H1 (cell line): ENCODE data around the gene SOCS7. TPM values are rescaled to one million over a fixed set of nuclear protein-coding genes. Genes with fewer than 3 reads are reported as not detected.
A peak's percentile ranks its signal among the peaks of the same experiment; 100 is the strongest.

ENCODE experiments used
- CTCF ChIA-PET: fragments of 300-600 bp; sonication (Branson Sonifier 250); formaldehyde crosslinking; loops from one replicate; lab custom pipeline; 2021; ENCODE audit not compliant: partially characterized antibody; lab: Charles Lee
- POLR2A ChIA-PET: fragments of 300-600 bp; sonication (Branson Sonifier 250); formaldehyde crosslinking; loops from one replicate; lab custom pipeline; 2021; ENCODE audit warnings: inconsistent platforms; ENCODE audit not compliant: partially characterized antibody; lab: Charles Lee
- DNase-seq, 2 experiments: peaks; one replicate each; pipeline versions ENCODE4 v3.0.0 to v3.0.0-alpha.2; 2010 to 2022; ENCODE audit warnings: low spot score in 2 of 2, low read depth in 1 of 2, mixed read lengths in 1 of 2
- FAIRE-seq: peaks from 2 replicates; lab custom pipeline; 2011; peaks lifted over from hg19 to GRCh38; lab: Jason Lieb, UNC
- H2AFZ ChIP-seq: 2 replicates; pipeline ENCODE4 v1.8.1; 2012; ENCODE audit warnings: low read length, inconsistent platforms
- H2AK5ac ChIP-seq: 2 replicates; pipeline ENCODE4 v1.6.1; 2013; ENCODE audit warnings: low read depth, low read length
- H2BK120ac ChIP-seq: replicated peaks from 2 replicates; pipeline ENCODE3; 2013; ENCODE audit warnings: low read depth, low read length, inconsistent platforms
- H2BK12ac ChIP-seq: 2 replicates; pipeline ENCODE4 v1.6.1; 2013; ENCODE audit warnings: low read depth, low read length
- H2BK15ac ChIP-seq: 2 replicates; pipeline ENCODE4 v1.6.1; 2013; ENCODE audit warnings: low read length
- H2BK20ac ChIP-seq: 2 replicates; pipeline ENCODE4 v1.6.1; 2013; ENCODE audit warnings: low read length
- H2BK5ac ChIP-seq: 2 replicates; pipeline ENCODE4 v1.6.1; 2013; ENCODE audit warnings: low read depth, low read length
- H3K14ac ChIP-seq: 2 replicates; pipeline ENCODE4 v1.6.1; 2013; ENCODE audit warnings: inconsistent platforms; ENCODE audit not compliant: insufficient read length
- H3K18ac ChIP-seq: 2 replicates; pipeline ENCODE4 v1.6.1; 2013; ENCODE audit warnings: low read length; ENCODE audit errors: extremely low read depth
- H3K23ac ChIP-seq: 2 replicates; pipeline ENCODE4 v1.6.1; 2013; ENCODE audit warnings: inconsistent platforms; ENCODE audit not compliant: insufficient read length
- H3K23me2 ChIP-seq: 2 replicates; pipeline ENCODE4 v1.6.1; 2013; ENCODE audit warnings: low read depth, low read length
- H3K27ac ChIP-seq: 2 replicates; pipeline ENCODE4 v1.6.1; 2011; ENCODE audit warnings: low read depth, low read length, inconsistent platforms
- H3K27me3 ChIP-seq, 4 experiments: replicated peaks in 1 of 4; 1 replicate in 1 of 4; 2 replicates in 3 of 4; pipeline versions ENCODE4 v1.6.1 to v1.8.1; 2011 to 2013; ENCODE audit warnings: low read length in 3 of 4, mild to moderate bottlenecking in 3 of 4, inconsistent platforms in 2 of 4, mixed read lengths in 2 of 4, moderate library complexity in 1 of 4; ENCODE audit not compliant: control insufficient read depth in 3 of 4, insufficient read depth in 3 of 4; ENCODE audit errors: extremely low read depth in 1 of 4
- H3K36me3 ChIP-seq, 4 experiments: 2 replicates each; pipeline versions ENCODE4 v1.6.1 to v1.8.1; 2011 to 2013; ENCODE audit warnings: mild to moderate bottlenecking in 4 of 4, low read length in 3 of 4, moderate library complexity in 2 of 4, control low read depth in 1 of 4, inconsistent platforms in 1 of 4; ENCODE audit not compliant: insufficient read depth in 4 of 4, control insufficient read depth in 2 of 4
- H3K4ac ChIP-seq: replicated peaks from 2 replicates; pipeline ENCODE3; 2013; ENCODE audit warnings: low read length, low read depth, mixed read lengths, inconsistent platforms; ENCODE audit not compliant: insufficient read length
- H3K4me1 ChIP-seq, 4 experiments: replicated peaks in 1 of 4; 1 replicate in 1 of 4; 2 replicates in 3 of 4; pipeline versions ENCODE4 v1.6.1 to v1.8.1; 2011 to 2013; ENCODE audit warnings: low read length in 3 of 4, inconsistent platforms in 2 of 4, mixed read lengths in 1 of 4; ENCODE audit not compliant: insufficient read depth in 4 of 4, control insufficient read depth in 3 of 4
- H3K4me2 ChIP-seq, 2 experiments: 2 replicates each; pipeline versions ENCODE4 v1.6.1 to v1.8.1; 2011 to 2013; ENCODE audit warnings: low read depth in 2 of 2, low read length in 2 of 2, control low read depth in 1 of 2, inconsistent platforms in 1 of 2, mild to moderate bottlenecking in 1 of 2; ENCODE audit not compliant: insufficient read depth in 1 of 2
- H3K4me3 ChIP-seq, 4 experiments: fragments of 200-600, 300-600 bp in 1 of 4; sonication (generic), shearing (Covaris generic), sonication (Bioruptor Twin) in 1 of 4; 2 replicates each; pipeline versions ENCODE4 v1.5.1 to v1.8.1; 2011 to 2016; ENCODE audit warnings: low read length in 4 of 4, low read depth in 3 of 4, control low read depth in 2 of 4, inconsistent platforms in 2 of 4, mild to moderate bottlenecking in 2 of 4, mixed read lengths in 1 of 4, moderate library complexity in 1 of 4; ENCODE audit not compliant: insufficient read depth in 2 of 4; ENCODE audit errors: extremely low read depth in 1 of 4
- H3K56ac ChIP-seq: replicated peaks from 2 replicates; pipeline ENCODE3; 2013; ENCODE audit warnings: low read depth, mild to moderate bottlenecking, mixed read lengths, low read length, inconsistent platforms; ENCODE audit not compliant: insufficient read length
- H3K79me1 ChIP-seq: 2 replicates; pipeline ENCODE4 v1.6.1; 2013; ENCODE audit warnings: low read depth, low read length, control low read depth
- H3K79me2 ChIP-seq, 2 experiments: 2 replicates each; pipeline versions ENCODE4 v1.6.1 to v1.8.1; 2012 to 2013; ENCODE audit warnings: low read length in 2 of 2, mild to moderate bottlenecking in 2 of 2, inconsistent platforms in 1 of 2; ENCODE audit not compliant: insufficient read depth in 2 of 2, control insufficient read depth in 1 of 2
- H3K9ac ChIP-seq, 4 experiments: replicated peaks in 1 of 4; 1 replicate in 1 of 4; 2 replicates in 3 of 4; pipeline versions ENCODE4 v1.6.1 to v1.8.1; 2011 to 2013; ENCODE audit warnings: low read depth in 3 of 4, low read length in 3 of 4, control low read depth in 2 of 4, mild to moderate bottlenecking in 2 of 4, moderate library complexity in 2 of 4, inconsistent platforms in 1 of 4; ENCODE audit errors: extremely low read depth in 1 of 4
- H3K9me3 ChIP-seq, 2 experiments: 2 replicates each; pipeline versions ENCODE4 v1.6.1 to v1.8.1; 2012 to 2013; ENCODE audit warnings: mild to moderate bottlenecking in 2 of 2, moderate library complexity in 2 of 2, control low read depth in 1 of 2, inconsistent platforms in 1 of 2, low read depth in 1 of 2, low read length in 1 of 2, mixed read lengths in 1 of 2; ENCODE audit not compliant: insufficient read depth in 2 of 2
- H4K20me1 ChIP-seq, 2 experiments: replicated peaks in 1 of 2; 2 replicates each; pipeline versions ENCODE3 to v1.8.1; 2011 to 2013; ENCODE audit warnings: inconsistent platforms in 2 of 2, low read length in 2 of 2, mild to moderate bottlenecking in 1 of 2; ENCODE audit not compliant: insufficient read depth in 2 of 2, control insufficient read depth in 1 of 2
- H4K5ac ChIP-seq: 2 replicates; pipeline ENCODE4 v1.6.1; 2013; ENCODE audit warnings: low read length, low read depth, mixed read lengths, inconsistent platforms; ENCODE audit not compliant: insufficient read length
- H4K8ac ChIP-seq: 2 replicates; pipeline ENCODE4 v1.8.0; 2013; ENCODE audit warnings: mild to moderate bottlenecking, moderate library complexity, low read length, inconsistent platforms; ENCODE audit not compliant: insufficient read depth; ENCODE audit errors: extremely low read depth
- H4K91ac ChIP-seq: replicated peaks from 2 replicates; pipeline ENCODE3; 2013; ENCODE audit warnings: low read length, mixed read lengths, inconsistent platforms; ENCODE audit not compliant: insufficient read length
- BCL11A ChIP-seq, 2 experiments: IDR thresholded peaks; one replicate each; pipeline ENCODE4 v1.6.1; 2011; ENCODE audit warnings: low read depth in 2 of 2, low read length in 2 of 2, mild to moderate bottlenecking in 2 of 2
- CBX8 ChIP-seq: fragments of 300-800, 300-1000 bp; sonication (generic); IDR thresholded peaks from 2 replicates; pipeline ENCODE4 v1.7.1; 2016; ENCODE audit warnings: low read depth, low read length, borderline replicate concordance
- POLR2A ChIP-seq, 2 experiments: IDR thresholded peaks; 1 replicate in 1 of 2; 2 replicates in 1 of 2; pipeline ENCODE4 v1.6.1; 2011; ENCODE audit warnings: low read depth in 2 of 2, low read length in 2 of 2, mild to moderate bottlenecking in 2 of 2; ENCODE audit errors: control extremely low read depth in 1 of 2
- RBBP5 ChIP-seq: IDR thresholded peaks from 2 replicates; pipeline ENCODE4 v1.7.1; 2012; ENCODE audit warnings: low read depth, mild to moderate bottlenecking, inconsistent platforms, low read length, moderate library complexity, borderline replicate concordance
- SP1 ChIP-seq: IDR thresholded peaks from 2 replicates; pipeline ENCODE4 v1.6.1; 2011; ENCODE audit warnings: low read depth, low read length
- SP2 ChIP-seq: IDR thresholded peaks from 2 replicates; pipeline ENCODE4 v1.6.1; 2012; ENCODE audit warnings: mild to moderate bottlenecking, low read length, inconsistent platforms
- TBP ChIP-seq: IDR thresholded peaks from 2 replicates; pipeline ENCODE4 v1.6.1; 2011; ENCODE audit warnings: low read depth, low read length, improper control_type of control experiment
- WGBS, 2 experiments: shearing (Covaris generic) in 1 of 2; methylation state at CpG; one replicate each; pipeline versions ENCODE4 v1.1.6 to v1.1.7; 2013 to 2015; ENCODE audit warnings: low lambda C conversion rate in 2 of 2, mixed read lengths in 2 of 2, inconsistent platforms in 1 of 2, low coverage in 1 of 2, missing lambda C conversion rate in 1 of 2; ENCODE audit not compliant: insufficient replicate concordance in 2 of 2, insufficient coverage in 1 of 2, insufficient read length in 1 of 2; ENCODE audit errors: extremely low coverage in 1 of 2, missing lambda C conversion rate in 1 of 2; 5-methylcytosine and 5-hydroxymethylcytosine counted together
- polyA plus RNA-seq, 7 experiments: library from polyadenylated mRNA; depleted of rRNA in 3 of 7; stranded (reverse) in 5 of 7; unstranded in 2 of 7; fragments of >200 nt in 5 of 7; fragments of 200-250 nt in 2 of 7; gene quantifications; 1 replicate in 5 of 7; 2 replicates in 1 of 7; 4 replicates in 1 of 7; pipeline versions ENCODE4 v1.2.1 to v1.2.3, GENCODE V29; 2011 to 2013; ENCODE audit warnings: missing spikeins in 2 of 7, mixed read lengths in 2 of 7
- total RNA-seq: library from RNA; stranded (reverse); fragmentation: NEBNext Ultra II Directional; extraction: Animal tissue kit (Norgen Biotek cat#: 25700); gene quantifications from 2 replicates; pipeline ENCODE4 v1.2.1, GENCODE V29; 2021
- TF ChIP-seq, protein P1 (sequence below): IDR thresholded peaks from 2 replicates; pipeline ENCODE4 v1.6.1; 2011; ENCODE audit warnings: low read length, improper control_type of control experiment

SOCS7 gene
- total and polyA plus RNA-seq, 2 of the 8 experiments (the other 6 are each of a cell fraction or from before 2014, with no cell fraction given) = 13.5 to 26.9 TPM

DNA sequence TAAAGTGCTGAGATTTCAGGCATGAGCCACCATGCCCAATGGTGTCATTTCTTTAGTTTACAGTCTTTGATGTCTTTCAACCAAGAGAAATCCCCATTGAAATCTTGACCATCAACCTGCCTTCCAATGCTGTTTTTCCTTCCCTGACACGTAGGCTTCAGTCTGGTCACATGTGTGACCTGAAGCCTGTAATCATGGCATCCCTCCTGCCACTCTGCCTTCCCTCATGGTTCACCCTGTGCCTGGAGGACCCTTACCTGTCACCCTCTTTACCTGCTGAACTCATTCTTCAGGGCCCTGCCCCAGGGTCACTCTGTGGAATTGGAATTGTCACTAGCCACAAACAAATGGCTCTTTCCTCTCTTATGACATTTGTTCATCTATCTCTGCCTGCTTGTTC, 58.6 kb downstream of the SOCS7 start:
- POLR2A ChIA-PET = interaction anchor here (1.5 kb wide), 1 partner anchor 57 kb away, joined by 3 read pairs; no protein-coding TSS in a partner anchor
- DNase-seq = no peak
- 87% methylated on average over 1 of the region's 1 CpG; no CpG with 5 or more reads in 1 of the 2 experiments for WGBS, 2 experiments

More for the DNA sequence above, 58.6 kb downstream of the SOCS7 start:
- Histone ChIP-seq H3K4me1 (peaks cover 4 to 13% (median 6%) of the 10 kb centered on the region in 4 experiments; a peak in 6 of 7 replicates), H4K5ac (no peak overlapping the region), H2BK120ac (no peak overlapping the region), H3K14ac (no peak overlapping the region), H2AFZ (no peak overlapping the region)
- no peak for TF ChIP-seq SP2
- no peak for TF ChIP-seq SP1
- TF ChIP-seq TBP = no peak
- no peak for TF ChIP-seq POLR2A (IDR thresholded peaks at IDR 0.05; ENCODE audit: control extremely low read depth in 1 of 2, low read depth in 2 of 2, low read length in 2 of 2)
- TF ChIP-seq, protein P1, sequence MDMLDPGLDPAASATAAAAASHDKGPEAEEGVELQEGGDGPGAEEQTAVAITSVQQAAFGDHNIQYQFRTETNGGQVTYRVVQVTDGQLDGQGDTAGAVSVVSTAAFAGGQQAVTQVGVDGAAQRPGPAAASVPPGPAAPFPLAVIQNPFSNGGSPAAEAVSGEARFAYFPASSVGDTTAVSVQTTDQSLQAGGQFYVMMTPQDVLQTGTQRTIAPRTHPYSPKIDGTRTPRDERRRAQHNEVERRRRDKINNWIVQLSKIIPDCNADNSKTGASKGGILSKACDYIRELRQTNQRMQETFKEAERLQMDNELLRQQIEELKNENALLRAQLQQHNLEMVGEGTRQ = no peak
- no peak for TF ChIP-seq RBBP5
- TF ChIP-seq BCL11A (IDR thresholded peaks at IDR 0.05; ENCODE audit: low read depth in 2 of 2, low read length in 2 of 2) = no peak
- no peak for TF ChIP-seq CBX8
- TF ChIP-seq, all 59 proteins: peak for 0
- H2BK15ac ChIP-seq = 0 out of 2 replicates have a peak overlapping the region, but pooled peaks have one; percentile 72
- no peak overlapping the region for H3K4ac ChIP-seq
- peak overlapping the region; percentile 51 for H4K91ac ChIP-seq
- no peaks in the 10 kb centered on the region for H3K23me2 ChIP-seq
- H3K9ac ChIP-seq = no peak overlapping the region; a peak in 1 of 7 replicates
- peak overlapping the region; percentile 39; the same call in 1 of the 2 replicates for H2AK5ac ChIP-seq
- H3K79me1 ChIP-seq = no peaks in the 10 kb centered on the region
- no peak overlapping the region for H2BK20ac ChIP-seq
- H3K27me3 ChIP-seq = no peaks in the 10 kb centered on the region
- H2BK12ac ChIP-seq = peak overlapping the region; percentile 39; the same call in 1 of the 2 replicates
- H3K4me2 ChIP-seq = no peak overlapping the region
- FAIRE-seq = no peak
- no peak overlapping the region for H3K27ac ChIP-seq
- H4K8ac ChIP-seq = no peak overlapping the region; the same call in 1 of the 2 replicates
- H3K18ac ChIP-seq = no peak overlapping the region
- CTCF ChIA-PET = interaction anchor here (0.6 to 24.5 kb wide), 6 partner anchors 10 to 1777 kb away, joined by 3 to 400 read pairs (median 7); partner anchors contain the start of genes GPR179 and SOCS7
- H3K23ac ChIP-seq = no peak overlapping the region
- H3K36me3 ChIP-seq = no peaks in the 10 kb centered on the region
- H3K56ac ChIP-seq = no peak overlapping the region
- H2BK5ac ChIP-seq = peak overlapping the region; percentile 24; the same call in 1 of the 2 replicates
- no peak overlapping the region for H3K4me3 ChIP-seq
- no peaks in the 10 kb centered on the region for H3K79me2 ChIP-seq
- no peaks in the 10 kb centered on the region for H3K9me3 ChIP-seq
- no peaks in the 10 kb centered on the region for H4K20me1 ChIP-seq
